Endothelial cell of umbilical vein (primary cell): ENCODE measurements around the gene FBXW11. TPM values are rescaled to one million over a fixed set of nuclear protein-coding genes. Genes with fewer than 3 reads are reported as not detected.

Experiments
- BruUV-seq: library from RNA; stranded (reverse); fragments of 400-500 nt; replicated peaks from 2 replicates; lab custom pipeline; 2021; lab: Mats Ljungman, UMichigan
- CTCF ChIA-PET: fragments of 300-600, 350-600 bp; sonication (Branson Sonifier 250); formaldehyde crosslinking; loops from one replicate; lab custom pipeline; 2021; ENCODE audit warnings: antibody characterized with exemption, inconsistent platforms; lab: Charles Lee
- POLR2A ChIA-PET: fragments of 300-600, 350-600 bp; sonication (Branson Sonifier 250); formaldehyde crosslinking; loops from one replicate; lab custom pipeline; 2021; ENCODE audit warnings: antibody characterized with exemption, inconsistent platforms; lab: Charles Lee
- DNase-seq: peaks from one replicate; pipeline ENCODE4 v3.0.0-alpha.2; 2011; ENCODE audit warnings: low read depth, low spot score
- FAIRE-seq: peaks from 2 replicates; lab custom pipeline; 2011; peaks lifted over from hg19 to GRCh38; lab: Jason Lieb, UNC
- H2AFZ ChIP-seq: 2 replicates; pipeline ENCODE4 v1.6.0; 2012; ENCODE audit warnings: low read depth, low read length, control low read depth, inconsistent platforms
- H3K27ac ChIP-seq: 2 replicates; pipeline ENCODE4 v1.5.1; 2011; ENCODE audit warnings: low read depth, mild to moderate bottlenecking, control low read depth, low read length, moderate library complexity; ENCODE audit not compliant: insufficient read depth
- H3K27me3 ChIP-seq, 2 experiments: 2 replicates each; pipeline versions ENCODE4 v1.6.0 to v1.6.1; 2011; ENCODE audit warnings: low read length in 2 of 2, mixed read lengths in 1 of 2; ENCODE audit not compliant: control insufficient read depth in 2 of 2, insufficient read depth in 2 of 2
- H3K36me3 ChIP-seq, 2 experiments: 2 replicates in 1 of 2; 3 replicates in 1 of 2; pipeline ENCODE4 v1.5.1; 2011; ENCODE audit warnings: low read length in 2 of 2, mild to moderate bottlenecking in 1 of 2, moderate library complexity in 1 of 2; ENCODE audit not compliant: control insufficient read depth in 2 of 2, insufficient read depth in 2 of 2; ENCODE audit errors: extremely low read depth in 1 of 2
- H3K4me1 ChIP-seq: 3 replicates; pipeline ENCODE4 v1.5.1; 2011; ENCODE audit warnings: mild to moderate bottlenecking, low read length; ENCODE audit not compliant: control insufficient read depth, insufficient read depth; ENCODE audit errors: extremely low read depth
- H3K4me2 ChIP-seq: 2 replicates; pipeline ENCODE4 v1.6.1; 2011; ENCODE audit warnings: low read length, control low read depth, mixed read lengths; ENCODE audit not compliant: insufficient read depth
- H3K4me3 ChIP-seq, 3 experiments: fragments of 200-600 bp in 1 of 3; sonication (generic), shearing (Covaris generic) in 1 of 3; replicated peaks in 1 of 3; 2 replicates each; pipeline ENCODE4 v1.5.1; 2011 to 2016; ENCODE audit warnings: control low read depth in 3 of 3, low read length in 3 of 3, mild to moderate bottlenecking in 2 of 3, inconsistent platforms in 1 of 3, low read depth in 1 of 3, moderate library complexity in 1 of 3; ENCODE audit not compliant: insufficient read depth in 1 of 3
- H3K79me2 ChIP-seq: 2 replicates; pipeline ENCODE4 v1.6.0; 2012; ENCODE audit warnings: low read length, inconsistent platforms; ENCODE audit not compliant: control insufficient read depth, insufficient read depth
- H3K9ac ChIP-seq: replicated peaks from 2 replicates; pipeline ENCODE3; 2011; ENCODE audit warnings: low read length, control low read depth; ENCODE audit not compliant: insufficient read depth; ENCODE audit errors: extremely low read depth
- H3K9me1 ChIP-seq: replicated peaks from 3 replicates; pipeline ENCODE4 v1.6.0; 2011; ENCODE audit warnings: mild to moderate bottlenecking, low read length; ENCODE audit not compliant: control insufficient read depth, insufficient read depth; ENCODE audit errors: extremely low read depth
- H3K9me3 ChIP-seq: replicated peaks from 2 replicates; pipeline ENCODE4 v1.5.1; 2012; ENCODE audit warnings: low read length, inconsistent platforms; ENCODE audit not compliant: control insufficient read depth, insufficient read depth
- H4K20me1 ChIP-seq: replicated peaks from 2 replicates; pipeline ENCODE3; 2011; ENCODE audit warnings: mild to moderate bottlenecking, low read length; ENCODE audit not compliant: control insufficient read depth, insufficient read depth; ENCODE audit errors: extremely low read depth
- EZH2 ChIP-seq: IDR thresholded peaks from 2 replicates; pipeline ENCODE4 v1.6.1; 2012; ENCODE audit warnings: borderline replicate concordance, low read depth, mild to moderate bottlenecking, moderate library complexity, low read length, inconsistent platforms; ENCODE audit not compliant: severe bottlenecking
- FOS ChIP-seq: IDR thresholded peaks from 2 replicates; pipeline ENCODE4 v1.6.1; 2011; ENCODE audit warnings: mild to moderate bottlenecking, low read length, moderate library complexity, borderline replicate concordance; ENCODE audit not compliant: insufficient read depth
- GATA2 ChIP-seq: IDR thresholded peaks from 2 replicates; pipeline ENCODE4 v1.7.0; 2011; ENCODE audit warnings: low read depth, mild to moderate bottlenecking, moderate library complexity, mixed read lengths, low read length; ENCODE audit not compliant: insufficient read length, insufficient read depth
- JUN ChIP-seq: IDR thresholded peaks from 2 replicates; pipeline ENCODE4 v1.6.1; 2011; ENCODE audit warnings: borderline replicate concordance, low read depth; ENCODE audit not compliant: insufficient read length, insufficient read depth
- MYC ChIP-seq: IDR thresholded peaks from one replicate; pipeline ENCODE4 v1.6.1; 2011; ENCODE audit warnings: mild to moderate bottlenecking, low read depth, low read length
- POLR2A ChIP-seq: IDR thresholded peaks from 2 replicates; pipeline ENCODE4 v1.6.1; 2012; ENCODE audit warnings: low read depth, mild to moderate bottlenecking, control low read depth, low read length
- POLR2AphosphoS5 ChIP-seq: IDR thresholded peaks from 2 replicates; pipeline ENCODE4 v1.6.1; 2012; ENCODE audit warnings: low read depth, mild to moderate bottlenecking, control low read depth, low read length, moderate library complexity; ENCODE audit not compliant: insufficient read depth
- dilution Hi-C: fragments of 300-500 bp; cut with MboI; formaldehyde crosslinking; loops from one replicate; pipeline ENCODE4 v1.15.0; 2019; ENCODE audit warnings: low sequenced_read_pairs; ENCODE audit not compliant: extremely low pct_ligation_motif_present
- intact Hi-C: fragments of 100-400 bp; cut with micrococcal nuclease; formaldehyde crosslinking; loops from one replicate; pipeline ENCODE4 v1.10.0; 2022
- polyA plus RNA-seq, 4 experiments: library from polyadenylated mRNA; depleted of rRNA in 3 of 4; stranded (reverse) in 3 of 4; unstranded in 1 of 4; fragments of >200 nt; gene quantifications; 2 replicates each; pipeline versions ENCODE4 v1.2.1 to v1.2.3, GENCODE V29; 2011 to 2012; ENCODE audit warnings: missing spikeins in 1 of 4
- total RNA-seq: library from RNA; stranded (reverse); gene quantifications from 2 replicates; pipeline ENCODE4 v1.2.3, GENCODE V29; 2021
- TF ChIP-seq, protein P1 (sequence below), 2 donors: IDR thresholded peaks; 1 replicate in 1 of 2; 2 replicates in 1 of 2; pipeline ENCODE4 v1.5.1; 2011; ENCODE audit warnings: low read length in 2 of 2, mild to moderate bottlenecking in 2 of 2, moderate library complexity in 2 of 2, control low read depth in 1 of 2, inconsistent platforms in 1 of 2, low read depth in 1 of 2; ENCODE audit not compliant: insufficient read depth in 1 of 2; ENCODE audit errors: extremely low read depth in 1 of 2
- TF ChIP-seq, protein P2 (sequence below): IDR thresholded peaks from 2 replicates; pipeline ENCODE4 v1.6.1; 2011; ENCODE audit not compliant: insufficient read depth, insufficient read length

FBXW11 gene
- total and polyA plus RNA-seq, 2 donors (not counting 3 experiments of a cell fraction or from before 2014, with no cell fraction given): 30.7 to 44.7 TPM

DNA sequence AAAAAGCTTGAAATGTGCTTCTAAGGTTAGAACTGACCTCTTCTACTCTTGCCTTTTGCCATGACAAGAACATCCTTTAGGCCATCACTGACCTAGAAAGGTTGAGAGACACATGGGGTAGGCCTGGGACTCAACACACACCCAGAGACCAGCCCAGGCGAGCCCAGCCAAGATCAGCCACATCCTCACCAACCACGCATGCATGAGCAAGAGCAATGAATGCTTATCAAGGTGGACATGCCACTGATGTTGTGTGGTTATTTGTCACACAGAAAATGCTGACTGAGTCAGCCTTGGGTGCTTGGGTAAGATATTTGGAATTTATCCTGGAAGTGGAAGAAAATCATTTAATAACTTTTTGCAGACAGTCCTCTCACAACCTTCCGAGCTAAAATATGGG is 181.4 kb downstream of the FBXW11 start:
- ChIA-PET POLR2A (no interaction called here), CTCF (no interaction called here)
- no peak overlapping the region for H3K4me3 ChIP-seq
- H3K27ac ChIP-seq: no peak overlapping the region
- no peaks in the 10 kb centered on the region for H3K4me1 ChIP-seq
- no peaks in the 10 kb centered on the region for H3K9me3 ChIP-seq
- no TSS peak for BruUV-seq
- intact Hi-C loops: no loop called here
- no peak for DNase-seq
- no peaks in the 10 kb centered on the region for H3K9me1 ChIP-seq
- no peak for TF ChIP-seq EZH2
- TF ChIP-seq FOS: no peak
- TF ChIP-seq POLR2A: no peak
- TF ChIP-seq, protein P1, sequence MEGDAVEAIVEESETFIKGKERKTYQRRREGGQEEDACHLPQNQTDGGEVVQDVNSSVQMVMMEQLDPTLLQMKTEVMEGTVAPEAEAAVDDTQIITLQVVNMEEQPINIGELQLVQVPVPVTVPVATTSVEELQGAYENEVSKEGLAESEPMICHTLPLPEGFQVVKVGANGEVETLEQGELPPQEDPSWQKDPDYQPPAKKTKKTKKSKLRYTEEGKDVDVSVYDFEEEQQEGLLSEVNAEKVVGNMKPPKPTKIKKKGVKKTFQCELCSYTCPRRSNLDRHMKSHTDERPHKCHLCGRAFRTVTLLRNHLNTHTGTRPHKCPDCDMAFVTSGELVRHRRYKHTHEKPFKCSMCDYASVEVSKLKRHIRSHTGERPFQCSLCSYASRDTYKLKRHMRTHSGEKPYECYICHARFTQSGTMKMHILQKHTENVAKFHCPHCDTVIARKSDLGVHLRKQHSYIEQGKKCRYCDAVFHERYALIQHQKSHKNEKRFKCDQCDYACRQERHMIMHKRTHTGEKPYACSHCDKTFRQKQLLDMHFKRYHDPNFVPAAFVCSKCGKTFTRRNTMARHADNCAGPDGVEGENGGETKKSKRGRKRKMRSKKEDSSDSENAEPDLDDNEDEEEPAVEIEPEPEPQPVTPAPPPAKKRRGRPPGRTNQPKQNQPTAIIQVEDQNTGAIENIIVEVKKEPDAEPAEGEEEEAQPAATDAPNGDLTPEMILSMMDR (IDR thresholded peaks at IDR 0.05; ENCODE audit: extremely low read depth in 1 of 2, insufficient read depth in 1 of 2, low read depth in 1 of 2, low read length in 2 of 2): no peak
- TF ChIP-seq GATA2: no peak
- no peak for TF ChIP-seq MYC
- dilution Hi-C loops: no loop called here
- peaks cover 0 to 5% of the 10 kb centered on the region in 2 experiments for H3K27me3 ChIP-seq
- no peak overlapping the region for H2AFZ ChIP-seq
- no peak for FAIRE-seq
- H3K36me3 ChIP-seq: no peaks in the 10 kb centered on the region
- no peak overlapping the region for H3K4me2 ChIP-seq
- no peaks in the 10 kb centered on the region for H4K20me1 ChIP-seq
- no peaks in the 10 kb centered on the region for H3K79me2 ChIP-seq
- H3K9ac ChIP-seq: no peak overlapping the region

DNA sequence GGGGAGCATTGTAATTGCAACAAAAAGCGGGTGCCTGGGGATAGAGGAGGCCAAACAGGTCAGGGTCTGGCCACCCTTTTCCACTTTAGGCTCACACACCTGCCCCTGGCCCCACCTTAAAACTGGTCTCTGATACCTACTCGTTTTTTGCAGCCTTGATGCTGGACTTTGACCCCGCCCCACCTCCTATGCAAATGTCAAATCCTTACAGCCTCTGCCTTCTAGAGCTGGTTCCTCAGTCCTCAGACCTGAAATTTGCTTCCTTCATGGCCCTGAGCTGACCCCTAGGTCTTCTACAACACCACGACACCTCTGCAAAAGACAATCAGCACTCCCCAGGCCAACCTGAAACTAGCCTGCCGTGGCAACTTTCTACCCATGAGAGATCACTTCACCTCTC is 183.2 kb downstream of the FBXW11 start:
- intact Hi-C loops: no loop called here
- Histone ChIP-seq H3K27ac (no peak overlapping the region), H3K9me3 (no peaks in the 10 kb centered on the region), H3K27me3 (peaks cover 0 to 4% of the 10 kb centered on the region in 2 experiments), H3K4me3 (no peak overlapping the region), H4K20me1 (no peaks in the 10 kb centered on the region), H3K9me1 (no peaks in the 10 kb centered on the region), H3K36me3 (no peaks in the 10 kb centered on the region), H3K4me2 (no peak overlapping the region), H2AFZ (no peak overlapping the region), H3K4me1 (no peaks in the 10 kb centered on the region), H3K9ac (no peak overlapping the region), H3K79me2 (no peaks in the 10 kb centered on the region)
- POLR2A ChIA-PET: no interaction called here
- FAIRE-seq: no peak
- dilution Hi-C loops: no loop called here
- no TSS peak for BruUV-seq
- DNase-seq: no peak
- CTCF ChIA-PET: no interaction called here
- TF ChIP-seq MYC (no peak), POLR2A (no peak), JUN (no peak), GATA2 (no peak), EZH2 (no peak), FOS (no peak), POLR2AphosphoS5 (no peak)
- TF ChIP-seq, protein P1 (IDR thresholded peaks at IDR 0.05; ENCODE audit: extremely low read depth in 1 of 2, insufficient read depth in 1 of 2, low read depth in 1 of 2, low read length in 2 of 2): no peak
- TF ChIP-seq, protein P2, sequence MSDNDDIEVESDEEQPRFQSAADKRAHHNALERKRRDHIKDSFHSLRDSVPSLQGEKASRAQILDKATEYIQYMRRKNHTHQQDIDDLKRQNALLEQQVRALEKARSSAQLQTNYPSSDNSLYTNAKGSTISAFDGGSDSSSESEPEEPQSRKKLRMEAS: no peak
